HTERT RPE-1 (cell line): Measurements from ENCODE around the gene MYL5.
"Not testable (repeated sequence)": the region's sequence is repeated elsewhere in the genome, so short reads cannot be mapped to it uniquely, and the experiment has no call there.

Experiments
- in situ Hi-C: fragments of 300-500 bp; cut with MboI; formaldehyde crosslinking; loops from 4 replicates; pipeline ENCODE4 v1.14.3; 2020; ENCODE audit warnings: low sequenced_read_pairs

The MYL5 gene

DNA sequence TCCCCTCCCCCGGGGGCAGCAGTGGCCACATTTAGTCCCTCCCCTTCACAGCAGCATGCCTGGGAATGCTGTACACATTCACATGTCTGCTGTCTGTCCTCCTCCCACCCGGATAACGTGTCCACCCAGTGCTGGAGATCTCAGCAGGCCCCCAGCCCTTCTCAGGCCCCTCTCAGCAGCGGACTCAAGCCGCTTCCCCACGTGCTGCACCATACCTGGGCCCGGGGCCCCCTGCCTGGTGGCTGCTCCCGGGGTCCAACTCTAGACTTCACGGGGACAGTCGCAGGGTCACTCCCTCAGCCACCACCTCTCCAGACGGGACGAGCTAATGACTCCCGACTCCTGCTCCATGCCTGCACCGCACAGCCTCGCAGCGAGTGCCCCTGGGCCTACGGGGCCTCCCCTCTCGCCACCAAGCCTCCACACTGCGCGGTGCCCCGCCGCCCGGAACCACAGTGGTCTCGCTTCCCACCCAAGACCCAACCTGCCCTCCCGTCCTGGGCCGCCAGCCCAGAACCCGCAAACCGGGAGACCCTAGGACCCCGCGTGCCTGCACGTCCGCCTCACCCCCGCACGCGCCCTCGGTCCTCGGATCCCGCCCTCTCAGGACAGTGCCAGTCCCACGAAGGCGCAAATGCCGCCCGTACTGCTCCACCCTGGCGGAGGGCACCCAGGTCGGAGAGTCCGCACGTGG lies 30.0 kb downstream of the MYL5 start:
- in situ Hi-C loops = no loop called here

DNA sequence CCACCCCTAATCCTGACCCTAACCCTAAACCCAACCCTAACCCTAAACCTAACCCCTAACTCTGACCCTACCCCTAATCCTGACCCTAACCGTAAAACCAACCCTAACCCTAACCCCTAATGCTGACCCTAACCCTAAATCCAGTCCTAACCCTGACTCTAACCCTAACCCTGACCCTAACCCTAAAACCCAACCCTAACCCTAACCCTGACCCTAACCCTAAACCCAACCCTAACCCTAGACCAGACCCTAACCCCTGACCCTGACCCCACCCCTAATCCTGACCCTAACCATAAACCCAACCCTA lies 30.6 kb downstream of the MYL5 start:
- in situ Hi-C loops = no loop called here

DNA sequence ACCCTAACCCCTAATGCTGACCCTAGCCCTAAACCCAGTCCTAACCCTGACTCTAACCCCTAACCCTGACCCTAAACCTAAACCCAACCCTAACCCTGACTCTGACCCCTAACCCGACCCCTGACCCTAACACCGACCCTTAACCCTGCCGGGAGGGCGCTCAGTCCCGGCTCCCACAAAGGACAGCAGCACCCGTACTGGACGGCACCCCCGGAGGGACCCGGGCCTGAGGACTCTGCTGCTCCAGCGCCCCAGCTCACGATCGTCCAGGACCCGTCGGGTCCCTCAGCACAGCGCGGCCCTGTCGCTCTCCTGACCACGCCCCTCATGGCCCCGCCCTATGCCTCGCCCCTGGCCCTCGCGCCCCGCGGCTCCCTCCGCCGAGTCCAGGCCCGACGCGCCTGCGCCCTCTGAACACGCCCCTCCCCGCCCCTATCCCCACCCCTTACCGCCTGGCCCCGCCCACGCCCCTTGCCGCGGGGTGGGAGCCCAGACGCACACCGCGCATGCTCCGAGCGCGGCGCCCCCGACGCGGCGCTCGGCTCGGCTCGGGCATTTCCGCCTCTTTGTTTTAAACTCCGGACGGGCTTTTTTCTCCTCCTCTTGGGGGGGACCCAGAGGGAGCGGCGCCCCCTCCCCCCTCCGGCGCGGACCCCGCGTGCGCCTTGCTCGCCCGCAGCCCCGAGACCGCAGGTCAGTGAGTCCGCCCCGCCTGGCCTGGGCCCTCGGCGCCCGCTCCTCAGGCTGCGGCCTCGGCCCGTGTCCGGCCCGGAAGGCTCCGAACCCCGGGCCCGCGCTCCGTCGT lies 31.1 kb downstream of the MYL5 start, which contains the start of gene PCGF3:
TSS of gene PCGF3 (plus strand) at position 555 of the 805 bp plus-strand sequence. CDS start 27,849 bp downstream, outside the sequence.
- in situ Hi-C loops = no loop called here

DNA sequence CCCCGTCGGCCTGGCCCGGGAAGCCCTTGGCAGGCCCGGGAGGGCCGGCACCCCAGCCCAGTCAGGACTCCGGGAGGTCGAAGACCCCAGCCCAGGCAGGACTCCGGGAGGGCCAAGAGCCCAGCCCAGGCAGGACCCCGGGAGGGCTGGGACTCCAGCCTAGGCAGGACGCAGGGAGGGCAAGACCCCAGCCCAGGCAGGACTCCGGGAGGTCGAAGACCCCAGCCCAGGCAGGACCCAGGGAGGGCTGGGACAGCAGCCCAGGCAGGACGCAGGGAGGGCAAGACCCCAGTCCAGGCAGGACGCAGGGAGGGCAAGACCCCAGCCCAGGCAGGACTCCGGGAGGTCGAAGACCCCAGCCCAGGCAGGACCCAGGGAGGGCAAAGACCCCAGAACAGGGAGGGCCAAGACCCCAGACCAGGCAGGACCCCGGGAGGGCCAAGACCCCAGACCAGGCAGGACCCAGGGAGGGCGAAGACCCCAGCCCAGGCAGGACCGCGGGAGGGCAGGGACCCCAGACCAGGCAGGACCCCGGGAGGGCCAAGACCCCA lies 31.8 kb downstream of the MYL5 start:
- in situ Hi-C loops = not testable (repeated sequence)

DNA sequence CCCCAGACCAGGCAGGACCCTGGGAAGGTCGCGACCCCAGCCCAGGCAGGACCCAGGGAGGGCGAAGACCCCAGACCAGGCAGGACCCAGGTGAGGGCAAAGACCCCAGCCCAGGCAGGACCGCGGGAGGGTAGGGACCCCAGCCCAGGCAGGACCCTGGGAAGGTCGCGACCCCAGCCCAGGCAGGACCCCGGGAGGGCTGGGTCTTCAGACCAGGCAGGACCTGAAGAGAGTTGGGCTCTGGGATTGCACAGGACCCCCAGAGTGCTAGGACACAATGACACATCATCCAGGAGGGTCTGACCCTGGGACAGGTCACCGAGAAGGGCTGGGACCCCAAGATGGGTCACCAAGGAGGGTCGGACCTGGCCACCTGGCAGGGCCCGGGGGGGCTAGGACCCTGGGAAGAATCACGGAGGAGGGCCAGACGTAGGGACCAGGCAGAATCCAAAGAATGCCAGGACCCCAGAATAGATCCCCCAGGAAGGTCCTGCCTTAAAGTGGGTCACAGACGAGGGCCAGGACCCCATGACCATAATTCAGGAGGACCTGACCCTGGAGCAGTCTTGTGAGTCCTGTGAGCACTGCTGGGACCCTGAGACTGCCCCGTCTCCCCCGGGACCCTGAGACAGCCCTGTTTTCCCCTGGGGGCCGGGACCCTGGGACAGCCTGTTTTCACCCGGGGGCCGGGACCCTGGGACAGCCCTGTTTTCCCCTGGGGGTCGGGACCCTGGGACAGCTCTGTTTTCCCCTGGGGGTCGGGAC lies 32.7 kb downstream of the MYL5 start:
- in situ Hi-C loops = no loop called here

DNA sequence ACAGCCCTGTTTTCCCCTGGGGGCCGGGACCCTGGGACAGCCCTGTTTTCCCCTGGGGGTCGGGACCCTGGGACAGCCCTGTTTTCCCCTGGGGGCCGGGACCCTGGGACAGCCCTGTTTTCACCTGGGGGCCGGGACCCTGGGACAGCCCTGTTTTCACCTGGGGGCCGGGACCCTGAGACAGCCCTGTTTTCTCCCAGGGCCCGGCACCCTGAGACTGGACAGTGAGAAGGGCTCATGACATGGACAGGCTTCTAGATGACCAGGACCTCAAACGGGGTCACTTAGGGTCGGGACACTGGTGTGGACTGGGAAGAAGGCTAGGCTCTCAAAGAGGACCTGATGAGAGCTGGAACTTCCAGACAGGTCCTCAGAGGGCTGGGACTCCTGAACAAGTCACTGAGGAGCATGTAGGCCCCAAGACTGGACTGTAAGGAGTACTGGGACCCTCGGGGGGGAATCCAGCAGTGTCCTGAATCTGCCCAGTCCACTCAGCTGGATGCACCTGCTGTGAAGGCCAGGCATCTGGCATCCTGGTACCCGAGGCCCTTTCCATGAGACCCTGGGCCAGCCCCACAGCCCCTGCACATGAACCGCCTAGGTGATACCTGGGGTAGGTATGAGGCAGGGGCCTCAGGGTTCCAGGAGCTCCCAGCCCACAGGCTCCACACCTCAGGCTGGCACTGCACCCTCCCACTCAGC lies 33.7 kb downstream of the MYL5 start:
- in situ Hi-C loops = no loop called here

DNA sequence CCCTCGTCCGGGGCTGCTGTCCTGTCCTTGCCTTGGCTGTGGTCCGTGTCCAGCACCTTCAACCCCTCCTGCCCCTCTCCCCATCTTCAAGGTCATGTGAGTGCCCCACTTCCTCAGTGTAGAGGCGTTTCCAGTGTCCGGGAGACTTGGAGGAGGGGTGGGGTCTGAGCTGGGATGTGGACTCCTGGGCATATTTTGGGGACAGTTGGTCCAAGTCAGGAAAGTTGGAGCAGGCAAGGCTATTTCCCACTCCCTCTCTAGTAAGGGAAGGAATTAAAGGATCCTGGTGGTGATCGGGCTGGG lies 34.2 kb downstream of the MYL5 start:
- in situ Hi-C loops = no loop called here

DNA sequence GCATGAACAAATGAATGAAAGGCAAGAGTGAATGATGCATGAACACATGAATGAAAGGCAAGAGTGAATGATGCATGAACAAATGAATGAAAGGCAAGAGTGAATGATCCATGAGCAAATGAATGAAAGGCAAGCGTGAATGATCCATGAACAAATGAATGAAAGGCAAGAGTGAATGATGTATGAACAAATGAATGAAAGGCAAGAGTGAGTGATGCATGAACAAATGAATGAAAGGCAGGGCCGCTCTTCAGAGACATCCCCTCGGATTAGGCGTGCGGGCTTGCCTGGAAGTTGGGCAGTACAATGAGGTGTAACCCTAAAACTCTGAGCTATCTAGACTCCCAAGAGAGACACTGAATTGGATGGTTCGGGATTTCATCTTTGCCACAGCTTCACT lies 35.0 kb downstream of the MYL5 start:
- in situ Hi-C loops = no loop called here

DNA sequence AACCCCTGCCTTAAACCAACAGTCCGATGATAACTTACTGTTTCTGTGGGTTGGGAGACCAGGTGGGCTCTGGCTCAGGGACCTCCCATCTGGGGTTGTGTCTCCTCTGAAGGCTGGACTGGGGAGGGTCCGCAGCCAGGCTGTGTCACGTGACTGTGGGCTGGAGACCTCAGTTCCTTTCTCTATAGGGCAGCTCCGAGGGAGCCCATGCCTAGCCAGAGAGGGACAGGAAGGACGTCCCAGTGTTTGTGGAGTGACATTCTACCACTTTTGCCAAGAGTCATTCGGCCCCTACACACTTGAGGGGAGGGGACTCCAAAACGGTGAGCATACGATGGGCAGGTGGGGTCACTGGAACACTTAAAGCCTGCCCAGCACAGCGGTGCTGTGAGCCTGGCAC lies 35.8 kb downstream of the MYL5 start:
- in situ Hi-C loops = no loop called here

DNA sequence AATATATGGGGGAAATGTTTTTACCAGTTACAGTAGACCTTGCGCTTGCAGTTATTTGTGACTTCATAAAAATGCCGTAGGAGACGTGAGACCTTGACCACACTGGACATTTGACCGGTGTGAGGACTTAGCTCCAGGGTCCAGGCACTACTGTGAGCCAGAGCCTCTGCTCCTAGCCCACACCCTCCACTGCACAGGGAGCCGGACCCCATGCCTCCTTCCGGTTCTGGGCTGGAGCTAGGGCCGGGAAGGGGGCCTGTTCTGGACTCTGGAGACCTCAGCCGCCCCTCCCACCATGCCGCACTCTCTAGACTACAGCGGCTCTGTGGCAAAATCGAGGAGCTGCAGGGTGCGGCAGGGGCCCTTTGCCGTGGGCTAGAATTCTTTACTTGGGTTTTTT lies 36.6 kb downstream of the MYL5 start:
- in situ Hi-C loops = no loop called here

DNA sequence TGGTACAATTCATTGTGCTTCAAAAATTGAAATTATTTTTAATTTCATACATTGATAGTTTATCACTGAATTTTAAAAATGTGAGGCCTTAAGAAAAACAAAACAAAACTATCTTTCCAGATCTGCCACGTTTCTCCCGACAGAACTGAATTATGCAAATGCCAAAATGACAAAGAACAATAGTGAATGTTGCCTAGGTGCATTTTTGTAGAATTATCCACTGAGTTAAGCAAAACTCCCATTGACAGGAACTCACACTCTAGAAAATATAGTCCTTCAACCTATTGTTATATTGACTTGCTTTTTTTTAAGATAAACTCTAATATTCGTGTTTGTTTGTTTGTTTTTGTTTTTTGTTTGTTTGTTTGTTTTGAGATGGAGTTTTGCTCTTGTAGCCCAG lies 37.8 kb downstream of the MYL5 start:
- in situ Hi-C loops = no loop called here

DNA sequence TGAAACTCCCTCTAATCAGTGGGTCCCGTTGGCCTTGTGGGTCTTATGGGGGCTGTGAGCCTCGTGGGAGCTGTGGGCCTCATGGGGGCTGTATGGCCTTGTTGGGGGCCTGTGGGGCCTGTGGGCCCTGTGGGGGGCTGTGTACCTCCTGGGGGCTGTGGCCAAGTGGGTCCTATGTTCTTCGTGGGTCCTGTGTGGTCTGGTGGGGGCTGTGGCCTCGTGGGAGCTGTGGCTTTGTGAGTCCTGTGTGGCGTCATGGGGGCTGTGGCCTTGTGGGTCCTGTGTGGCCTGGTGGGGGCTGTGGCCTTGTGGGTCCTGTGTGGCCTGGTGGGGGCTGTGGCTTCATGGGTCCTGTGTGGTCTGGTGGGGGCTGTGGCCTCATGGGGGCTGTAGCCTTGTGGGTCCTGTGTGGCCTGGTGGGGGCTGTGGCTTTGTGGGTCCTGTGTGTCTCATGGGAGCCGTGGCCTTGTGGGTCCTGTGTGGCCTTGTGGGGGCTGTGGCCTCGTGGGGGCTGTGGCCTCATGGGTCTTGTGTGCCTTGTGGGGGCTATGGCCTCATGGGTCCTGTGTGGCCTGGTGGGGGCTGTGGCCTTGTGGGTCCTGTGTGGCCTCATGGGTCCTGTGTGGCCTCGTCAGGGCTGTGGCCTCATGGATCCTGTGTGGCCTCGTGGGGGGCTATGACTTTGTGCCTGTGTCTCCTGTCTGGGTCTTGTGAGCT lies 38.7 kb downstream of the MYL5 start:
- in situ Hi-C loops = no loop called here

DNA sequence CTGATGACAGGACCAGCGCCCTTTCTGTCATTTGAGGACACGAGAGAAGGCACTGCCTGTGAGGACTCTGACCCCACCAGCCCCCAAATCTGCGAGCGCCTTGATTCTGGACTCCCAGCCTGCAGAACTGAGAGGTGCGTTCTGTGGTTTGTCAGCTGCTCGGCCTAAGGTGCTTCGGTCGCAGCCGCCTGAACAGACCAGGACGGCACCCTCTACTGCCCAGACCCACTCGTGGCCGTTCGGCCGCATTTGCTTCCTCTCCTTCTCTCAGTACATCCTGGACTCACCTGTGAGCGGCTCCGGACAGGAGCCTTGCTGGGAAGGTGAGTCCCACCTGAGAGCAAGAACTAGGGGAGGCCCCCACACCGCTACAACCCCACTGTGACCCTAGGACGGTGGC lies 39.7 kb downstream of the MYL5 start:
- in situ Hi-C loops = no loop called here

DNA sequence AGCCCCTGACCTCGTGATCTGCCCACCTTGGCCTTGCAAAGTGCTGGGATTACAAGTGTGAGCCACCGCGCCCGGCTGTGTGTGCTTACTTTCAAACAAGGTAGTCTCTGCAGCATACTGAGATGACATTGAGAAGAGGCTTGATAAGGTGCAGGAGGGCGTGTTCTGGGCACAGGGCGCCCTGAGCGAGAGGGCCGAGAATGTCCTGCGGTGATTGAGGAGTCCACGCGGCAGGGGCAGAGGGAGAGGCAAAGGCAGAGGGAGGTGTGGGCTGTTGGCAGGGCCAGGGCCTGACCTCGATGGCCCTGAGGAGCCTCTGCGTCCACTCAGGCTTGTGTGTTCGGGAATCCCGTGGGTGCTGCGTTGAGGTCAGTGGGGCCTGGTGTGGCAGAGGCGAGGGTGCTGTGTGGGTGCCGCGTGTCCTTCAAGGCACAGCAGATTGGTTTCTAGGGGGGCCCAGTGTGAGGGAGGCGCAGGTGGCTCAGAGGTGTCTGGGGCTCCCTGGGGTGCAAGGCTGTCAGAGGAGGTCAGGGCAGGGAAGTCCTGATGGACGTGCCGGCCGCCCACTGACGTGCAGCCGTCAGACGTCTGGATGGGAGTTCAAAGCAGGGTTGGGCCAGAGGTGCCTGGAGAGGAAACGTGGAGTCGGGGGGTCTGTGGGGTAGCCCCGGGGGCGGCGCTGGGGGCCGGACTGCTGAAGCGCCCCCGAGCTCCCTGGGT lies 43.4 kb downstream of the MYL5 start:
- in situ Hi-C loops = no loop called here

DNA sequence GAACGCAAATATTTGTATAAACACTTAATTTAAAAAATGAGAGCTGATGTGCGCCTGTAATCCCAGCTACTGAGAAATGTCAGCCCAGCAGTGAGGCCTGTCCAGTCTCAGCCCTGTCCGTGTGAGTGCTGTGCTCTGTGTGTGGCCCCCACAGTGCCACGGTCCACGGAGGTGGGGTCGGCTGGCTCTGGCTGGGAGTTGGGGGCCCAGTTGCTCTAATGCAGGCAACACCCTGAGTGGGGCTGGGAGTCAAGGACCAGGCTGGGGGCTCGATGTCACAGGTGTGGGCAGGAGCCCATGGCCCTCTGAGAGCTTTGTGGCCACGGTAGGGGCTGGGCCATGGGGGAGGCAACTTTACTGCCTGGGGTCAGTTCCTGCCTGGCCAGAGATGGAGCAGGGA lies 44.1 kb downstream of the MYL5 start:
- in situ Hi-C loops = no loop called here

DNA sequence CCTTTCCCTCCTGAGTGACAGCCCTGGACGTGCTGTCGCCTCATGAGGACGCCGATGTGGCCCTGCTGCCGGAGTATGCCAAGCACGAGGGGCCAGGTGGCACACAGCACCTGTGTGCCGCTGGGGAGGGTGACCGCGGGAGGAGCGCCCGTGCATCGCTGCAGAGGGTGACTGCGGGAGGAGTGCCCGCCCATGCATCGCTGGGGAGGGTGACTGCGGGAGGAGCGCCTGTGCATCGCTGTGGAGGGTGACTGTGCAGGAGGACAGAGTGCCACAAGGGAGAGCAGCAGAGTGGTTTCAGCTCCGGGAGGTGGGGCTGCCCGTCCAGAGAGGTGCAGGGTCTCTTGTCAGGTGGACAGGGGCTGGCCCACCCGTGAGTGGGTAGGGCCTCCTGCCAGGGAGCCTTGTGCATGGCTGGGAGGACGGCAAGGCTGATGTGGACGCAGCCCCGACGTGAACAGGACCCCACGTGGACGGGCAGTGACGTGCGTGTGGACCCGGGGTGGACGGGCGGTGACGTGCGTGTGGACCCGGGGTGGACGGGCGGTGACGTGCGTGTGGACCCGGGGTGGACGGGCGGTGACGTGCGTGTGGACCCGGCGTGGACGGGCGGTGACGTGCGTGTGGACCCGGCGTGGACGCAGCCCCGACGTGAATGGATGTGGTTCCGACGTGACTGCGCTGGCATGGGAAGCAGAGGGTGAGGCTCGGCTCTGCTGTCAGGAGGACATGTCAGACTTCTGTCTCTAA lies 45.9 kb downstream of the MYL5 start:
- in situ Hi-C loops = no loop called here

DNA sequence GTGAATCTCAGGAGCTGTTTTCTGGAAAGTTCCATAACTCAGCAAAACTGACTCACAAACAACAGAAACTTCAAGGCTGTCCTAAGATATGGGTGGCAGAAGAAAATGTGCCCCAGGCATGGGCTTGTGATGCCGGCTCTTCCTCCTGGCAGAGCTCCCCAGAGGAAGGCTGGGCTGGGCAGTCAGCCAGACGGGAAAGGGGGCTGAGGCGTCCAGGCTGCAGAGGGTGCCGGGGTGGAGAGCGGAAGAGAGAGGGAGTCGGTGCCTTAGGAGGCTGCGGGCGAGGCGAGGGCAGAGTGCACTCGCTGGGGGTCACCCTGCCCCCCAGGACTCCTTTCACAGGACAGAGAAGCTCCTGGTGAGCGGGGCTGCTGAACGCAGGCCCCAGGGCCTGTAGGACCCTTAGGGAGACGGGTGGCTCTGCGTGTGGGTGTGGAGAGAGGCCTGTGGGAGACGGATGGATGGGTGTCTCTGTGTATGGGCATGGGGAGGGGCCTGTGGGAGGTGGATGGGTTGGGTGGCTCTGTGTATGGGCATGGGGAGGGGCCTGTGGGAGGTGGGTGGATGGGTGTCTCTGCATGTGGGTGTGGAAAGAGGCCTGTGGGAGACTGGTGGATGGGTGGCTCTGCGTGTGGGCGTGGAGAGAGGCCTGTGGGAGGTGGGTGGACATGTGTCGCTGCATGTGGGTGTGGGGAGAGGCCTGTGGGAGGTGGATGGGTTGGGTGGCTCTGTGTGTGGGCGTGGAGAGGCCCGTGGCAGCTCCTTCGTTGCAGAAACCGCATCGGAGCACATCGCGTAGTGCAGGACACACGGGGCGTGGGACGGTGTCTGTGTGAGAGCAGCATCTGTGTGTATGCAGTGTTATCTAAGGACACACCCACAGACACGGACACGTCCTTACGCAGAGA lies 47.2 kb downstream of the MYL5 start:
- in situ Hi-C loops = no loop called here

DNA sequence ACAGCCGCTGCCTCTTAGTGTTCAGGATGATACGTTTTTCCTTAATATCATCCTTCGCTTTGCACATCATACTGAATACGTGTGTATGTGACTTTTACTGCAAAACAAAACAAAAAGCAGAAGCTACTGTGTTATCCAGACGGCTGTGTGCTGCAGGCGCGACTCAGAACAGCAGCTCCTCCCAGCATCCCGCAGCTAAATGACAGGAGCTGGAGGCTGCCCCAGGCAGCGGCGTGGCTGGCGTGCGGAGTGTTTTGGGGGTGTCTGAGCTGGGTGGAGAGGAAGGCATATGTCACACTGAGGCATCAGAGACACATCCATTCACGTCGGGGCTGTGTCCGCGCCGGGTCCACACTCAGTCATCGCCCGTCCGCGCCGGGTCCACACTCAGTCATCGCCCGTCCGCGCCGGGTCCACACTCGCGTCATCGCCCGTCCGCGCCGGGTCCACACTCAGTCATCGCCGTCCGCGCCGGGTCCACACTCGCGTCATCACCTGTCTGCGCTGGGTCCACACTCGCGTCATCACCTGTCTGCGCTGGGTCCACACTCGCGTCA lies 47.9 kb downstream of the MYL5 start:
- in situ Hi-C loops = no loop called here
